HG03520 (cell line): Measurements from ENCODE around the gene ZNF695.
A peak's percentile ranks its signal among the peaks of the same experiment; 100 is the strongest.

Experiments
- ATAC-seq: cut with Tn5 transposase; IDR thresholded peaks from one replicate; pipeline ENCODE4 v1.9.1; 2021; ENCODE audit warnings: mild to moderate bottlenecking, moderate library complexity; ENCODE audit not compliant: unreplicated experiment

ZNF695 gene

GRCh38 chr1:246959944-246960693 lies 47.7 kb downstream of the ZNF695 start:
- ATAC-seq, result peak; percentile 49

GRCh38 chr1:246954126-246954525 lies 53.7 kb downstream of the ZNF695 start:
- ATAC-seq, result no peak

- ATAC-seq, result no peak
Measured at GRCh38 chr1:246951413-246951812, 56.4 kb downstream of the ZNF695 start.

GRCh38 chr1:246949956-246950355 lies 57.9 kb downstream of the ZNF695 start:
- ATAC-seq, result no peak

- ATAC-seq, result no peak
Measured at GRCh38 chr1:246947255-246947654, 60.6 kb downstream of the ZNF695 start.

- ATAC-seq, result no peak
Measured at GRCh38 chr1:246946366-246946765, 61.5 kb downstream of the ZNF695 start.
